Measurements from ENCODE around the gene COL15A1.

Gene COL15A1

GRCh38 chr9:99037769-99038483 is 94.2 kb downstream of the COL15A1 start:
- DNase-seq (ENCODE audit: low read depth in 3 of 3): no peak

- no peak for DNase-seq (ENCODE audit: low read depth in 3 of 3)
Observed at GRCh38 chr9:99038484-99038820, 94.7 kb downstream of the COL15A1 start.

GRCh38 chr9:99039505-99040182 is 95.9 kb downstream of the COL15A1 start:
- no peak for DNase-seq (ENCODE audit: low read depth in 3 of 3)

GRCh38 chr9:99040251-99040900 is 96.7 kb downstream of the COL15A1 start:
- DNase-seq (ENCODE audit: low read depth in 3 of 3): no peak

- no peak for DNase-seq (ENCODE audit: low read depth in 3 of 3)
Observed at GRCh38 chr9:99040911-99041582, 97.3 kb downstream of the COL15A1 start.

- no peak for DNase-seq (ENCODE audit: low read depth in 3 of 3)
Observed at GRCh38 chr9:99041618-99042017, 97.9 kb downstream of the COL15A1 start.

GRCh38 chr9:99042620-99043019 is 98.9 kb downstream of the COL15A1 start:
- no peak for DNase-seq (ENCODE audit: low read depth in 3 of 3)

GRCh38 chr9:99044827-99045226 is 101.1 kb downstream of the COL15A1 start:
- no peak for DNase-seq (ENCODE audit: low read depth in 3 of 3)

GRCh38 chr9:99046068-99046467 is 102.4 kb downstream of the COL15A1 start:
- no peak for DNase-seq (ENCODE audit: low read depth in 3 of 3)

GRCh38 chr9:99046542-99047071 is 102.9 kb downstream of the COL15A1 start:
- no peak for DNase-seq (ENCODE audit: low read depth in 3 of 3)

GRCh38 chr9:99049228-99049627 is 105.5 kb downstream of the COL15A1 start:
- DNase-seq (ENCODE audit: low read depth in 3 of 3): no peak

- no peak for DNase-seq (ENCODE audit: low read depth in 3 of 3)
Observed at GRCh38 chr9:99049641-99050040, 105.9 kb downstream of the COL15A1 start.

- DNase-seq (ENCODE audit: low read depth in 3 of 3): no peak
Observed at GRCh38 chr9:99050292-99050911, 106.7 kb downstream of the COL15A1 start.

GRCh38 chr9:99050924-99051323 is 107.2 kb downstream of the COL15A1 start:
- DNase-seq (ENCODE audit: low read depth in 3 of 3): no peak

GRCh38 chr9:99051406-99051805 is 107.7 kb downstream of the COL15A1 start:
- DNase-seq (ENCODE audit: low read depth in 3 of 3): no peak

- no peak for DNase-seq (ENCODE audit: low read depth in 3 of 3)
Observed at GRCh38 chr9:99051851-99052250, 108.1 kb downstream of the COL15A1 start.

GRCh38 chr9:99052815-99053715 is 109.4 kb downstream of the COL15A1 start:
- DNase-seq (ENCODE audit: low read depth in 3 of 3): no peak

GRCh38 chr9:99054581-99054980 is 110.9 kb downstream of the COL15A1 start:
- no peak for DNase-seq (ENCODE audit: low read depth in 3 of 3)

GRCh38 chr9:99055384-99055783 is 111.7 kb downstream of the COL15A1 start:
- no peak for DNase-seq (ENCODE audit: low read depth in 3 of 3)

- DNase-seq (ENCODE audit: low read depth in 3 of 3): no peak
Observed at GRCh38 chr9:99056186-99056585, 112.5 kb downstream of the COL15A1 start.

Measured in stimulated activated CD4-positive, alpha-beta T cell treated with anti-CD3 and anti-CD28 coated beads, TNF-alpha, amount 100 ng/mL, for 4 hours (primary cell).